Right atrium auricular region (tissue), 2 donors: ENCODE results near the gene LAMC3. TPM values are rescaled to one million over a fixed set of nuclear protein-coding genes. Genes with fewer than 3 reads are reported as not detected.

Experiments
- DNase-seq: peaks from one replicate; pipeline ENCODE4 v3.0.0-alpha.2; 2019; ENCODE audit warnings: low spot score
- H3K27ac ChIP-seq, 2 donors: fragments of 200-600 bp; sonication (generic); 1 replicate in 1 of 2; 2 replicates in 1 of 2; pipeline ENCODE4 v1.5.1; 2016 to 2019
- H3K27me3 ChIP-seq, 2 donors: fragments of 200-600 bp; sonication (generic); one replicate each; pipeline versions ENCODE4 v1.5.1 to v1.6.0; 2017 to 2019
- H3K36me3 ChIP-seq: fragments of 200-600 bp; sonication (generic); one replicate; pipeline ENCODE4 v1.5.1; 2016
- H3K4me1 ChIP-seq, 2 donors: fragments of 200-600 bp; sonication (generic); one replicate each; pipeline versions ENCODE4 v1.5.1 to v1.6.0; 2017 to 2019
- H3K4me3 ChIP-seq, 2 donors: fragments of 200-600 bp; sonication (generic); 1 replicate in 1 of 2; 2 replicates in 1 of 2; pipeline ENCODE4 v1.5.1; 2017 to 2019; ENCODE audit warnings: mild to moderate bottlenecking in 1 of 2, moderate library complexity in 1 of 2
- H3K9me3 ChIP-seq, 2 donors: fragments of 200-600 bp; sonication (generic); one replicate each; pipeline ENCODE4 v1.5.1; 2019
- CTCF ChIP-seq, 2 donors: fragments of 200-600 bp; sonication (generic); IDR thresholded peaks; one replicate each; pipeline ENCODE4 v1.5.1; 2019; ENCODE audit warnings: antibody characterized with exemption in 2 of 2
- total RNA-seq, 2 donors: library from RNA; depleted of rRNA; stranded (reverse); fragments of >200 nt; gene quantifications; one replicate each; pipeline ENCODE4 v1.1.0, GENCODE V29; 2016

The LAMC3 gene
- total RNA-seq, 2 donors from 2014 or later: 0.56 to 1.6 TPM

- Histone ChIP-seq H3K27ac (no peak overlapping the region), H3K9me3 (no peaks in the 10 kb centered on the region), H3K36me3 (no peaks in the 10 kb centered on the region), H3K27me3 (no peaks in the 10 kb centered on the region), H3K4me3 (no peak overlapping the region), H3K4me1 (no peaks in the 10 kb centered on the region)
- TF ChIP-seq CTCF (IDR thresholded peaks at IDR 0.05): no peak
- no peak for DNase-seq
Observed at GRCh38 chr9:131081868-131082267, 72.9 kb downstream of the LAMC3 start.

GRCh38 chr9:131082774-131083512, 74.0 kb downstream of the LAMC3 start:
- H3K36me3 ChIP-seq: no peaks in the 10 kb centered on the region
- H3K27me3 ChIP-seq: no peaks in the 10 kb centered on the region
- TF ChIP-seq CTCF (IDR thresholded peaks at IDR 0.05): no peak
- no peaks in the 10 kb centered on the region for H3K4me1 ChIP-seq
- H3K9me3 ChIP-seq: no peaks in the 10 kb centered on the region
- H3K4me3 ChIP-seq: no peak overlapping the region
- H3K27ac ChIP-seq: no peak overlapping the region
- DNase-seq: no peak

- no peak for TF ChIP-seq CTCF (IDR thresholded peaks at IDR 0.05)
Observed at GRCh38 chr9:131084661-131085369, 75.8 kb downstream of the LAMC3 start.

GRCh38 chr9:131085370-131086122, 76.6 kb downstream of the LAMC3 start:
- Histone ChIP-seq H3K4me1 (no peaks in the 10 kb centered on the region), H3K27me3 (no peaks in the 10 kb centered on the region), H3K4me3 (no peak overlapping the region), H3K27ac (no peak overlapping the region), H3K9me3 (no peaks in the 10 kb centered on the region), H3K36me3 (no peaks in the 10 kb centered on the region)
- no peak for TF ChIP-seq CTCF (IDR thresholded peaks at IDR 0.05)
- no peak for DNase-seq

More at GRCh38 chr9:131084661-131085369, 75.8 kb downstream of the LAMC3 start:
- Histone ChIP-seq H3K36me3 (no peaks in the 10 kb centered on the region), H3K9me3 (no peaks in the 10 kb centered on the region), H3K4me1 (no peaks in the 10 kb centered on the region), H3K27ac (no peak overlapping the region), H3K4me3 (no peak overlapping the region), H3K27me3 (no peaks in the 10 kb centered on the region)
- no peak for DNase-seq

- DNase-seq: no peak
- Histone ChIP-seq H3K4me3 (no peak overlapping the region), H3K27me3 (no peaks in the 10 kb centered on the region), H3K9me3 (no peaks in the 10 kb centered on the region), H3K36me3 (no peaks in the 10 kb centered on the region), H3K4me1 (no peaks in the 10 kb centered on the region), H3K27ac (no peak overlapping the region)
- no peak for TF ChIP-seq CTCF (IDR thresholded peaks at IDR 0.05)
Observed at GRCh38 chr9:131087354-131087893, 78.5 kb downstream of the LAMC3 start.
